GM18526 (cell line): Measurements from ENCODE around the gene MC1R.

Experiments used
- POLR2A ChIP-seq: IDR thresholded peaks from 3 replicates; pipeline ENCODE4 v1.6.1; 2011; ENCODE audit not compliant: insufficient read length; ENCODE audit errors: extremely low read depth

MC1R gene

DNA sequence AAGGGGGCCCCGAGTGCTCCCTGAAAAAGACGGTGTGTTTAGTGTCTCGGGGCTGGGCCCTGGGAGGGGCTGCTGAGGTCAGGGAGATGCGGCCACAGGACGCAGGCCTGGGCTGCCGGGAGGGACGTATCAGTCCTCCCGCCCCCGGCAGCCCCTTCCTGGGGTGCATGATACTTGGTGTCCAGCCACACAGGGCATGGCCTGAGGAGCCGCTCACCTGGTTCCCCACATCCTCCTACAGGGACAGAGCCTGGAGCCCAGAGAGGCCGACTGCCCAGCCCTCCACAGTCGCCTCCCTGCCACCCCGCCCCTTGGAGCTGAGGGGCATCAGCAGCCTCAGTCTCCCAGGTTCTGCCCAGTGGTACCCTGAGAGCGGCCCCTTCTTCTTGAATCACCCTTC lies 17.8 kb downstream of the MC1R start:
- no peak for TF ChIP-seq POLR2A

DNA sequence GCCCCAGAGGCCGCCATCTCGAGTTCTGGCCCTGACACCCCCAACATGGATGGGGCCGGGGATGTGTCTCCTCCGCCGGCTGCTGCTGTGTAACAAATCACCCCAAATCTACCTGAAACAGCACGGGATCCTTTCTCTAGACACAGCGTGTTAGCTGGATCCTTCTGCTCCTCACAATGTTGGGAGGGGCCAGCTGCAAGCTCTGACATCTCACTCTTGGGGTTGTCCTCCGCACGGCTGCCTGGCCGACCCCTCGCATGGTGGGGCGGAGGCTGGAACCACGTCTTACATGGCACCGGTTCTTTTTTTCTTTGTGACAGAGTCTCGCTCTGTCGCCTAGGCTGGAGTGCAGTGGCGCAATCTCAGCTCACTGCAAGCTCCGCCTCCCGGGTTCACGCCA lies 18.3 kb downstream of the MC1R start:
- TF ChIP-seq POLR2A = no peak

DNA sequence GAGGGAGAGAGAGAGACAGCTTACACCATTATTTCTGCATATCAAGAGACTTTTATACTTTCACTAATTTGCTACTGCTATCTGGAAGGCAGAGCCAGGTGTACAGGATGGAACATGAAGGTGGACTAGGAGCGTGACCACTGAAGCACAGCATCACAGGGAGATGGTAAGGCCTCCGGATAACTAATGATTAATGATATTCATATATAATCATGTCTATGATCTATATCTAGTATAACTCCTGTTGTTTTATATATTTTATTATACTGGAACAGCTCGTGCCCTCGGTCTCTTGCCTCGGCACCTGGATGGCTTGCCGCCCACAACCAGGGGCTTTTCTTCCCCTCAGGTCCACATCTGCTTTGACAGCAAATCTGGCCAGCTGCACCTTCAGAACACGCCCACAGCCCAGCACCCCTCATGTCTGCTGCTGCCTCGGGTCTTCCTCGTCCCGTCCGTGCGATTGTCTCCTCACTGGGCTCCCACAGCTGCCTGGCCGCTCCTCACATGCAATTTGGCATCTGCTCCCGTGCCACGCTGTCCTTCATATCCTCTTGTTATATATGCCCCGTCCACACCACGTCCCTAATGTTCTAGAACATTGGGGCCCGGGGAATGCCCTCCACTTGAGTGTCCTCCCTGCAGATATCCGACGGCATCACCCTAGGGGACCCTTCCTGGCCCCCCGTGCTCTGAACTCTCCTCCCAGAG lies 19.7 kb downstream of the MC1R start:
- TF ChIP-seq POLR2A = no peak

- no peak for TF ChIP-seq POLR2A
Observed at GRCh38 chr16:89944773-89945172, 26.1 kb downstream of the MC1R start.

- no peak for TF ChIP-seq POLR2A
Observed at GRCh38 chr16:89945654-89946053, 27.0 kb downstream of the MC1R start.

GRCh38 chr16:89946515-89946914 lies 27.9 kb downstream of the MC1R start:
- TF ChIP-seq POLR2A = no peak

DNA sequence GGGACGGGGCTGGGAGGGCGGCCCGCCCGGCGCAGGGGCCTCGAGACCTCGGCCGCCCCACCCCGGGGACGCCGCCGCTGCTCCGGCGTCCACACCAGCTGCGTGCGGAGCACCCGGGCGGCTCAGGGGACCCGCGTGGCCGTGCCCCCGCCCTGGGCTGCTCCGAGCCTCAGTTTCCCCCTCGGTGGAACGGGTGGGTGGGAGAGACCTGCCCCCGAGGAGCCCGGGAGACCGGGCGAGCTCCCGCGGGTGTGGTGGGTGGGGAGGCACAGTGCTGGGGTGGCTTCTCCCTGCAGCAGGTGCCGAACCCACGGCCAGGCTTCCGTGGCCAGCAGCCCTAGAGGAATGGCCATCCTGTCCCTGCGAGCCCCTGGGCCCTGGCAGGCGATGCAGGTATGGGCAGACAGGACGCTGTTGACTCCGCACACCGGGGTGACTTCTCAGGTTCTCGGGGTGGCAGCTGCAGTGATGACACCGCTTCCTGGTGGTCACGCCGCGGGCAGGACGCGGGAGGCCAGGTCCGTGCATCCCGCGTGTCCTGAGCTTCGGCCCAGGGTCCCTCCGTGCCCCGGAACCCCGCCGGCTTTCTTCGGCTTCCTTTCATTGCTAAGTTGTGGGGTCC lies 30.6 kb downstream of the MC1R start:
- TF ChIP-seq POLR2A = no peak

DNA sequence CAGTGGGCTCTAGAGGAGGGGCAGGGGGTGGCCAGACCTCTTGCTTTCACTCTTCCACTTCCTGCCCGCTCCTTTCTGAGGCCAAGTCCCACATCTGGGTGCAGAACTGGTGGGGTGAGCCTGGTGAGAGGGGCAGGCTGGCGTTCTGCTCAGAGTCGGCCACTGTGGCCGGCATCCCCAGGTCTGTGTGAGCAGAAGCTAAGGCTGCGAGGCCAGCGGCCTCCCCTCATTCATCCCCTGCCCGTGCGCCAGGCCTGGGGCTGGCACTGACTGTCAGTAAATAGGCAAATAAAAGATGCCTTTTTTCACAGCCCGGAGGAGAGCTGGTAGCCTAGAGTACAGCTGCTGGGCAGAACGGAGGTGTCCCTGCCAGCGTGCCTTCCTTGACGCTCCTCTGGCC lies 31.1 kb downstream of the MC1R start:
- TF ChIP-seq POLR2A = no peak

- TF ChIP-seq POLR2A = no peak
Observed at GRCh38 chr16:89951509-89951908, 32.8 kb downstream of the MC1R start.

GRCh38 chr16:89952049-89952448 lies 33.4 kb downstream of the MC1R start:
- TF ChIP-seq POLR2A = no peak

DNA sequence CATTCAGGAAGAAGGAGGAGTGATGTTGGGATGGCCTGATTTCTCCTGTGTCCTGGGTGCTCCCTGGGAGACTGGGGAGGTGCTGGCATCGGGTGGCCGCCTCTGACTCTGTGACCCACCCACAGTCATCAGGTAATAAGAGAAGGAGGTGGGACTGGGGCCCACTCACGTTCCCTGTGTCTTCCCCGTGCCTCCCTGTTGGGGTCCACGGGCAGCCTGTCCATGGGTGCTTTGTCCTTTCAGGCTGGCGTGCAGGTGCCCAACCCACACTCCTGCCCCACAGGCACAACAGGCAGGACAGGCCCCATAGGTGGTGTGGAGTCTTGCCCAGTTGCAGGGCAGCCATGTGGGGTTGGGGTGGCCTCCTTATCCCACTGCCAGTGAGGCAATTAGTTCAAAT lies 33.9 kb downstream of the MC1R start:
- TF ChIP-seq POLR2A = no peak

DNA sequence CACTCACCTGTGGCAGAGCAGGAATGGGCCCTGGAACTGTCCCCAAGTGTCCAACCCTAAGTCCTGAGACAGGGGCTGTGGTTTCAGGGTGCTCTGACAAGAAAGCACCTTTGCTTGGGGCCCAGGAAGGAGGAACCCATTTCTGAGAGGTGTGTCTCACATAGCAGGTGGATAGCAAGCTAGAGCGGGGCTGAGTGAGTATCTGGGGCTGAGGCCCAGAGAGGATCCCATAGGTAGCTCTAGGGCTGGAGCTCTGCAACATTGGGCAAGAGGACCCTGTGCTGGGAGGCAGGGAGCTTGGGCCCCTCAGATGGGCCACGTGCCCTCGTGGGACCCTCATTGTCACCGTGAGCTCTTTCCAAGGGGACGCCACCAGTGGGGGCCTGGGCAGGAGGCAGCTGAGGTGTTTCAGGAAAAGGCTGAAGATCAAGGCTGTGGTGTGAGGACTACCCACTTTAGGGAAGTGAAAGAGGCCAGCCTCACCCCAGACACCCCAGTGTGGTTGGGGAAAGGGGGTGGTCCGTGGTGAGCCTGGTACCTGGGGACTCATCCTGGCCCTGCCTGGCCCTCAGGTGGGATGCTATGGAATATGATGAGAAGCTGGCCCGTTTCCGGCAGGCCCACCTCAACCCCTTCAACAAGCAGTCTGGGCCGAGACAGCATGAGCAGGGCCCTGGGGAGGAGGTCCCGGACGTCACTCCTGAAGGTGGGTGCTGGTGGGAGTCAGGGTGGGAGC lies 35.2 kb downstream of the MC1R start:
- no peak for TF ChIP-seq POLR2A

DNA sequence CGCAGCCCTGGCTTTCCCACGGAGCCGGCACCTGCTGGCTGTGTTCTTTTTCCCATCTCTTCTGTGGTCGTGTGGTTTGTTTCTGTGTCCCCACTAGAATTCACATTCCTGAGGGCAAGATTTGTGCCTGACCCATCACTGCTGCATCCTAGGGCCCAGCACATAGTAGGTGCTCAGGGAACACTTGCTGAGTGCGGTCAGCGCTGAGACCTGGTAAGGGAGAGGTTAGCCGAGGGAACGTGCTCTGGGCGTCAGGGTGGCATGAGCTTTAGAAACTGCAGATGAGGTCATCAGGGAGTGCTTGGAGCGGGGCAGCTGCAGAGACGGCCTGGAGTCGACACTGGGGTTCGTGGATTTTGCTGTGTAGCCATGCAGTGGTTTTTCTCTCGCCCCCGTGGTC lies 35.8 kb downstream of the MC1R start:
- TF ChIP-seq POLR2A = no peak

GRCh38 chr16:89955001-89955685 lies 36.5 kb downstream of the MC1R start:
- TF ChIP-seq POLR2A = no peak

GRCh38 chr16:89956505-89957215 lies 38.0 kb downstream of the MC1R start:
- TF ChIP-seq POLR2A = no peak
